Neural progenitor cell (in vitro differentiated cells): ENCODE measurements around the gene CTSE. TPM values are rescaled to one million over a fixed set of nuclear protein-coding genes. Genes with fewer than 3 reads are reported as not detected.

Source experiments
- DNase-seq: peaks from one replicate; pipeline ENCODE4 v3.0.0-alpha.2; 2016; ENCODE audit warnings: low spot score
- H2AFZ ChIP-seq: fragments of 200-600 bp; sonication (generic); replicated peaks from 2 replicates; pipeline ENCODE4 v1.6.1; 2016; ENCODE audit warnings: antibody characterized with exemption
- H3F3A ChIP-seq: fragments of 200-600 bp; sonication (generic); 2 replicates; pipeline ENCODE4 v1.6.1; 2016; ENCODE audit warnings: antibody characterized with exemption, low read depth
- H3K27ac ChIP-seq: fragments of 200-600 bp; sonication (generic); 2 replicates; pipeline ENCODE4 v1.5.1; 2016; ENCODE audit warnings: mild to moderate bottlenecking
- H3K27me3 ChIP-seq: fragments of 200-600 bp; sonication (generic); 2 replicates; pipeline ENCODE4 v1.6.1; 2016; ENCODE audit warnings: mild to moderate bottlenecking, moderate library complexity
- H3K36me3 ChIP-seq: fragments of 200-600 bp; sonication (generic); 2 replicates; pipeline ENCODE4 v1.5.1; 2016
- H3K4me1 ChIP-seq: fragments of 200-600 bp; sonication (generic); 2 replicates; pipeline ENCODE4 v1.6.1; 2016; ENCODE audit warnings: mixed run types
- H3K4me2 ChIP-seq: fragments of 200-600 bp; sonication (generic); 2 replicates; pipeline ENCODE4 v1.6.1; 2016
- H3K4me3 ChIP-seq: fragments of 200-600 bp; sonication (generic); 2 replicates; pipeline ENCODE4 v1.5.1; 2016
- H3K79me2 ChIP-seq: fragments of 200-600 bp; sonication (generic); 2 replicates; pipeline ENCODE4 v1.6.1; 2016; ENCODE audit warnings: low read depth
- H3K9ac ChIP-seq: fragments of 200-600 bp; sonication (generic); 2 replicates; pipeline ENCODE4 v1.6.1; 2016
- H3K9me3 ChIP-seq: fragments of 200-600 bp; sonication (generic); 2 replicates; pipeline ENCODE4 v1.5.1; 2016; ENCODE audit warnings: low read depth
- H4K20me1 ChIP-seq: fragments of 200-600 bp; sonication (generic); 2 replicates; pipeline ENCODE4 v1.6.1; 2016; ENCODE audit warnings: low read depth
- H3K27ac Mint-ChIP-seq: 3 replicates; pipeline ENCODE4 v1.8.0; 2021; ENCODE audit warnings: mixed read lengths
- H3K27me3 Mint-ChIP-seq: 2 replicates; pipeline ENCODE4 v1.8.0; 2022; ENCODE audit warnings: low read depth, mild to moderate bottlenecking, inconsistent platforms, moderate library complexity, mixed read lengths; ENCODE audit not compliant: insufficient read depth
- H3K36me3 Mint-ChIP-seq: 3 replicates; pipeline ENCODE4 v1.8.0; 2021; ENCODE audit warnings: mixed read lengths
- H3K4me1 Mint-ChIP-seq: 3 replicates; pipeline ENCODE4 v1.8.0; 2021; ENCODE audit warnings: mixed read lengths
- H3K4me3 Mint-ChIP-seq: 3 replicates; pipeline ENCODE4 v1.8.0; 2021; ENCODE audit warnings: mild to moderate bottlenecking, moderate library complexity, mixed read lengths
- H3K9me3 Mint-ChIP-seq: 3 replicates; pipeline ENCODE4 v1.8.0; 2020; ENCODE audit warnings: mixed read lengths
- CTCF ChIP-seq: fragments of 200-600 bp; sonication (generic); IDR thresholded peaks from 2 replicates; pipeline ENCODE4 v1.5.1; 2017; ENCODE audit warnings: antibody characterized with exemption, mild to moderate bottlenecking
- EZH2 ChIP-seq: fragments of 200-600 bp; sonication (generic); IDR thresholded peaks from 2 replicates; pipeline ENCODE4 v1.6.1; 2017; ENCODE audit warnings: antibody characterized with exemption, mild to moderate bottlenecking, moderate library complexity
- EZH2phosphoT487 ChIP-seq: fragments of 200-600 bp; sonication (generic); IDR thresholded peaks from 2 replicates; pipeline ENCODE4 v1.6.1; 2017; ENCODE audit warnings: antibody characterized with exemption
- total RNA-seq: library from RNA; depleted of rRNA; stranded (reverse); fragments of >200 nt; gene quantifications from 2 replicates; pipeline ENCODE4 v1.2.3, GENCODE V29; 2015; ENCODE audit warnings: low replicate concordance

Gene CTSE
- total RNA-seq, 1 donor from 2014 or later: not detected

GRCh38 chr1:205965036-205965884 lies 58.4 kb downstream of the CTSE start:
- peak overlapping the region; percentile 42 for H3K27ac Mint-ChIP-seq
- Histone ChIP-seq H3K27ac (no peak overlapping the region), H3K4me1 (peaks cover 19% of the 10 kb centered on the region), H3K79me2 (no peaks in the 10 kb centered on the region), H4K20me1 (peaks cover 3% of the 10 kb centered on the region), H3K36me3 (no peaks in the 10 kb centered on the region), H3K9me3 (no peaks in the 10 kb centered on the region), H3F3A (no peaks in the 10 kb centered on the region), H2AFZ (no peak overlapping the region), H3K4me2 (peak overlapping the region; percentile 60), H3K9ac (no peak overlapping the region), H3K27me3 (no peaks in the 10 kb centered on the region), H3K4me3 (no peak overlapping the region)
- TF ChIP-seq EZH2phosphoT487 (no peak), EZH2 (no peak), CTCF (no peak)
- peak; percentile 62 for DNase-seq
- H3K4me3 Mint-ChIP-seq: no peak overlapping the region
- H3K9me3 Mint-ChIP-seq: no peaks in the 10 kb centered on the region
- H3K4me1 Mint-ChIP-seq: peaks cover 31% of the 10 kb centered on the region
- H3K27me3 Mint-ChIP-seq: peaks cover 15% of the 10 kb centered on the region
- no peaks in the 10 kb centered on the region for H3K36me3 Mint-ChIP-seq

- H3K36me3 Mint-ChIP-seq: no peaks in the 10 kb centered on the region
Observed at GRCh38 chr1:205963352-205964155, 60.1 kb downstream of the CTSE start.

GRCh38 chr1:205962821-205963221 lies 60.9 kb downstream of the CTSE start:
- Histone ChIP-seq H3K4me3 (no peak overlapping the region), H3K27me3 (no peaks in the 10 kb centered on the region), H3K27ac (no peak overlapping the region), H3K79me2 (no peaks in the 10 kb centered on the region), H2AFZ (no peak overlapping the region), H3K4me2 (no peak overlapping the region), H3K9ac (no peak overlapping the region), H3K9me3 (no peaks in the 10 kb centered on the region), H3K4me1 (peaks cover 24% of the 10 kb centered on the region), H4K20me1 (peaks cover 3% of the 10 kb centered on the region), H3K36me3 (no peaks in the 10 kb centered on the region), H3F3A (no peaks in the 10 kb centered on the region)
- Mint-ChIP-seq H3K4me3 (no peak overlapping the region), H3K9me3 (no peaks in the 10 kb centered on the region), H3K27me3 (peaks cover 16% of the 10 kb centered on the region), H3K27ac (no peak overlapping the region), H3K36me3 (no peaks in the 10 kb centered on the region), H3K4me1 (peaks cover 39% of the 10 kb centered on the region)
- no peak for DNase-seq
- no peak for TF ChIP-seq EZH2phosphoT487
- TF ChIP-seq EZH2: no peak
- TF ChIP-seq CTCF: no peak

More at GRCh38 chr1:205963352-205964155, 60.1 kb downstream of the CTSE start:
- Histone ChIP-seq H3K27ac (no peak overlapping the region), H3K9me3 (no peaks in the 10 kb centered on the region), H4K20me1 (peaks cover 3% of the 10 kb centered on the region), H3K4me2 (no peak overlapping the region), H3K9ac (no peak overlapping the region), H3K4me1 (peaks cover 23% of the 10 kb centered on the region), H2AFZ (no peak overlapping the region), H3K79me2 (no peaks in the 10 kb centered on the region), H3K27me3 (no peaks in the 10 kb centered on the region), H3K4me3 (no peak overlapping the region), H3F3A (no peaks in the 10 kb centered on the region), H3K36me3 (no peaks in the 10 kb centered on the region)
- Mint-ChIP-seq H3K4me1 (peaks cover 37% of the 10 kb centered on the region), H3K9me3 (no peaks in the 10 kb centered on the region), H3K27me3 (peaks cover 16% of the 10 kb centered on the region), H3K27ac (peak overlapping the region; percentile 66), H3K4me3 (no peak overlapping the region)
- TF ChIP-seq CTCF (no peak), EZH2 (no peak), EZH2phosphoT487 (no peak)
- DNase-seq: no peak
